Activated B cell treated with CpG ODN at 0.5 μM for 24 hours (primary cell): ENCODE results near the gene BSN. TPM values are rescaled to one million over a fixed set of nuclear protein-coding genes. Genes with fewer than 3 reads are reported as not detected.

Source experiments
- ATAC-seq: fragments of 200-7000 bp; cut with Tn5 transposase; one replicate; pipeline ENCODE4 v1.10.0; 2021; ENCODE audit warnings: low read depth, mild to moderate bottlenecking, moderate library complexity
- CTCF ChIA-PET: fragments of 350-600 bp; sonication (Branson Sonifier 250); formaldehyde crosslinking; loops from one replicate; lab custom pipeline; 2021; ENCODE audit warnings: antibody characterized with exemption; lab: Charles Lee
- POLR2A ChIA-PET: fragments of 350-600 bp; sonication (Branson Sonifier 250); formaldehyde crosslinking; loops from one replicate; lab custom pipeline; 2021; ENCODE audit warnings: antibody characterized with exemption; lab: Charles Lee
- DNase-seq: peaks from one replicate; pipeline ENCODE4 v3.0.0; 2022
- H3K27ac Mint-ChIP-seq: one replicate; pipeline ENCODE4 v1.8.0; 2020; ENCODE audit warnings: mixed read lengths
- H3K27me3 Mint-ChIP-seq: one replicate; pipeline ENCODE4 v1.8.0; 2021; ENCODE audit warnings: mixed read lengths
- H3K36me3 Mint-ChIP-seq: one replicate; pipeline ENCODE4 v1.8.0; 2021; ENCODE audit warnings: low read depth, mixed read lengths
- H3K4me1 Mint-ChIP-seq: one replicate; pipeline ENCODE4 v1.8.0; 2021; ENCODE audit warnings: mixed read lengths
- H3K4me3 Mint-ChIP-seq: one replicate; pipeline ENCODE4 v1.8.0; 2020; ENCODE audit warnings: mild to moderate bottlenecking, mixed read lengths
- H3K9me3 Mint-ChIP-seq: one replicate; pipeline ENCODE4 v1.8.0; 2020; ENCODE audit warnings: mixed read lengths
- CTCF ChIP-seq: fragments of 200-600 bp; IDR thresholded peaks from one replicate; pipeline ENCODE4 v1.8.0; 2022; ENCODE audit warnings: antibody characterized with exemption, mild to moderate bottlenecking
- intact Hi-C: fragments of 100-400 bp; cut with micrococcal nuclease; formaldehyde crosslinking; loops from one replicate; pipeline ENCODE4 v1.15.1; 2024
- total RNA-seq: library from RNA; stranded (reverse); gene quantifications from 2 replicates; pipeline ENCODE4 v1.2.3, GENCODE V29; 2022

BSN gene
- total RNA-seq, 1 donor from 2014 or later: 0.69 TPM

- Mint-ChIP-seq H3K27me3 (no peaks in the 10 kb centered on the region), H3K36me3 (no peaks in the 10 kb centered on the region), H3K4me3 (no peak overlapping the region), H3K4me1 (no peaks in the 10 kb centered on the region), H3K9me3 (no peaks in the 10 kb centered on the region), H3K27ac (no peak overlapping the region)
- CTCF ChIA-PET: no interaction called here
- ATAC-seq: no peak
- no peak for DNase-seq
- intact Hi-C loops: no loop called here
- TF ChIP-seq CTCF: no peak
- POLR2A ChIA-PET: no interaction called here
Measured at GRCh38 chr3:49648354-49649019, 94.2 kb downstream of the BSN start.

GRCh38 chr3:49649576-49649975, 95.3 kb downstream of the BSN start:
- H3K4me1 Mint-ChIP-seq: no peaks in the 10 kb centered on the region
- H3K27me3 Mint-ChIP-seq: no peaks in the 10 kb centered on the region
- H3K36me3 Mint-ChIP-seq: no peaks in the 10 kb centered on the region
- H3K4me3 Mint-ChIP-seq: no peak overlapping the region
- no peak for DNase-seq
- intact Hi-C loops: no loop called here
- no peaks in the 10 kb centered on the region for H3K9me3 Mint-ChIP-seq
- no peak for TF ChIP-seq CTCF
- ChIA-PET CTCF (no interaction called here), POLR2A (no interaction called here)
- no peak for ATAC-seq
- no peak overlapping the region for H3K27ac Mint-ChIP-seq

GRCh38 chr3:49650177-49650576, 95.9 kb downstream of the BSN start:
- H3K9me3 Mint-ChIP-seq: no peaks in the 10 kb centered on the region
- no peak overlapping the region for H3K4me3 Mint-ChIP-seq
- DNase-seq (no peak), ATAC-seq (no peak)
- H3K27me3 Mint-ChIP-seq: no peaks in the 10 kb centered on the region
- TF ChIP-seq CTCF: no peak
- H3K4me1 Mint-ChIP-seq: peaks cover 5% of the 10 kb centered on the region
- ChIA-PET POLR2A (no interaction called here), CTCF (no interaction called here)
- no peak overlapping the region for H3K27ac Mint-ChIP-seq
- intact Hi-C loops: no loop called here
- H3K36me3 Mint-ChIP-seq: no peaks in the 10 kb centered on the region

GRCh38 chr3:49650637-49651036, 96.4 kb downstream of the BSN start:
- DNase-seq (no peak), ATAC-seq (no peak)
- no peak overlapping the region for H3K4me3 Mint-ChIP-seq
- intact Hi-C loops: no loop called here
- no peaks in the 10 kb centered on the region for H3K27me3 Mint-ChIP-seq
- H3K27ac Mint-ChIP-seq: no peak overlapping the region
- peaks cover 8% of the 10 kb centered on the region for H3K4me1 Mint-ChIP-seq
- H3K9me3 Mint-ChIP-seq: no peaks in the 10 kb centered on the region
- no peaks in the 10 kb centered on the region for H3K36me3 Mint-ChIP-seq
- ChIA-PET POLR2A (no interaction called here), CTCF (no interaction called here)
- no peak for TF ChIP-seq CTCF

- peaks cover 8% of the 10 kb centered on the region for H3K4me1 Mint-ChIP-seq
- no peaks in the 10 kb centered on the region for H3K9me3 Mint-ChIP-seq
- H3K27me3 Mint-ChIP-seq: no peaks in the 10 kb centered on the region
- intact Hi-C loops: no loop called here
- POLR2A ChIA-PET: interaction anchor here (0.6 kb wide), 1 partner anchor 450 kb away, joined by 13 read pairs; no protein-coding TSS in a partner anchor
- no peak for ATAC-seq
- H3K27ac Mint-ChIP-seq: no peak overlapping the region
- no peak for DNase-seq
- CTCF ChIA-PET: interaction anchor here (1.3 kb wide), 1 partner anchor 112 kb away, joined by 4 read pairs; no protein-coding TSS in a partner anchor
- no peaks in the 10 kb centered on the region for H3K36me3 Mint-ChIP-seq
- H3K4me3 Mint-ChIP-seq: no peak overlapping the region
- no peak for TF ChIP-seq CTCF
Measured at GRCh38 chr3:49652218-49652902, 98.1 kb downstream of the BSN start.
